Motor neuron (in vitro differentiated cells): ENCODE results near the gene EDIL3. TPM values are rescaled to one million over a fixed set of nuclear protein-coding genes. Genes with fewer than 3 reads are reported as not detected.
"Not testable (repeated sequence)": the region's sequence is repeated elsewhere in the genome, so short reads cannot be mapped to it uniquely, and the experiment has no call there.

Experiments used
- ATAC-seq, 8 experiments: fragments of 200-7000 bp; cut with Tn5 transposase; replicated peaks in 6 of 8; 2 replicates each; pipeline ENCODE4 v1.8.0; 2021; ENCODE audit warnings: mild to moderate bottlenecking in 8 of 8, moderate library complexity in 8 of 8
- H3K27ac ChIP-seq, 2 donors: fragments of 250-450 bp; sonication (Bioruptor Pico); 2 replicates each; pipeline ENCODE4 v1.9.0; 2021; ENCODE audit warnings: antibody characterized with exemption in 2 of 2, mild to moderate bottlenecking in 2 of 2, moderate library complexity in 1 of 2
- H3K4me1 ChIP-seq, 2 donors: fragments of 250-450 bp; sonication (Bioruptor Pico); replicated peaks in 1 of 2; 2 replicates each; pipeline ENCODE4 v1.6.1; 2021; ENCODE audit warnings: antibody characterized with exemption in 2 of 2, mild to moderate bottlenecking in 2 of 2, moderate library complexity in 1 of 2
- H3K4me3 ChIP-seq, 5 donors: fragments of 250-450 bp; sonication (Bioruptor Pico); 2 replicates each; pipeline ENCODE4 v1.9.0; 2021; ENCODE audit warnings: antibody characterized with exemption in 5 of 5, mild to moderate bottlenecking in 5 of 5, moderate library complexity in 4 of 5
- WGBS, 10 experiments: fragments of 450-650 bp; shearing (Covaris generic); methylation state at CpG; one replicate each; pipeline ENCODE4 v1.0.0; 2022; 5-methylcytosine and 5-hydroxymethylcytosine counted together
- in situ Hi-C, 9 experiments: fragments of 400-800 bp; cut with MboI; loops; one replicate each; pipeline ENCODE4 v1.15.0; 2021; ENCODE audit warnings: low sequenced_read_pairs in 9 of 9, low pct_unique_long_range_greater_than_20kb in 2 of 9; ENCODE audit not compliant: unreplicated experiment in 9 of 9
- total RNA-seq, 8 experiments: library from RNA; unstranded; fragments of 300-600 nt; gene quantifications; 2 replicates each; pipeline versions ENCODE4 v1.2.3 to v1.2.4, GENCODE V29; 2022

The EDIL3 gene
- total RNA-seq, 8 experiments from 2014 or later: 1.4 to 123 (median 47.1) TPM

- H3K4me1 ChIP-seq: no peaks in the 10 kb centered on the region
- no peak overlapping the region for H3K4me3 ChIP-seq
- 19 to 98% (median 89%) methylated on average over 6 to 9 of the region's 9 CpGs for WGBS, 10 experiments
- H3K27ac ChIP-seq: no peak overlapping the region
- ATAC-seq: peak in 1 of 8 experiments; percentile 29
- in situ Hi-C loops: no loop called here
These were observed 12.5 kb downstream of the EDIL3 start for GRCh38 chr5:84372066-84372695.

DNA sequence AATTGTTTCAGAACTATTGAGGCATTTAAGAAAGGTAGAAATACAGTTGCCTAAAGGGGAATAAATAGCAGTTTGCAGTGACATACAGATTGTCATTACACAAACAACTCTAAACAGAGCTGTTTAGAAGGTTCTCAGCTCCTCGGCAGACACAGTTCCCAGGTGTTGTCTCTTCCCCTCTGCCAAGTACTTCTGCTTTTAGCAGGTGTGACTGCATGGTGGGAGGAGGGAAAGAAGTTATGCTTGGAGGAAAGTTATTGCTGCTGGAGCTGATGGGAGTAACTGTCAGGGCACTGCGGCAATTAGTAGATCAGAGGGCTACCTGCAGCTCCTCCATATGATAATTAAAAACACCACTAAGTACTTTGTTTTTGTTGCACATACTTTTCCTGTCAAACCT, 14.5 kb downstream of the EDIL3 start:
- H3K4me1 ChIP-seq: no peaks in the 10 kb centered on the region
- no peak for ATAC-seq
- H3K27ac ChIP-seq: no peak overlapping the region
- 21 to 100% (median 79%) methylated on average over 1 to 2 of the region's 2 CpGs; no CpG with 5 or more reads in 3 of the 10 experiments for WGBS, 10 experiments
- in situ Hi-C loops: no loop called here
- H3K4me3 ChIP-seq: no peak overlapping the region

- no peak overlapping the region for H3K27ac ChIP-seq
- H3K4me1 ChIP-seq: no peaks in the 10 kb centered on the region
- no peak for ATAC-seq
- no peak overlapping the region for H3K4me3 ChIP-seq
- in situ Hi-C loops: no loop called here
- WGBS, 10 experiments: 25 to 100% (median 75%) methylated on average over 1 to 2 of the region's 2 CpGs; no CpG with 5 or more reads in 1 of the 10 experiments
These were observed 20.6 kb downstream of the EDIL3 start for GRCh38 chr5:84364043-84364442.

- Histone ChIP-seq H3K4me1 (no peaks in the 10 kb centered on the region), H3K27ac (no peak overlapping the region), H3K4me3 (no peak overlapping the region)
- in situ Hi-C loops: no loop called here
- ATAC-seq: no peak
These were observed 22.5 kb downstream of the EDIL3 start for GRCh38 chr5:84362061-84362720.

GRCh38 chr5:84361572-84361971, 23.1 kb downstream of the EDIL3 start:
- 50 to 100% (median 91%) methylated on average over 1 to 2 of the region's 2 CpGs; no CpG with 5 or more reads in 2 of the 10 experiments for WGBS, 10 experiments
- no peak for ATAC-seq
- Histone ChIP-seq H3K27ac (no peak overlapping the region), H3K4me1 (no peaks in the 10 kb centered on the region), H3K4me3 (no peak overlapping the region)
- in situ Hi-C loops: no loop called here

- in situ Hi-C loops: no loop called here
- ATAC-seq: no peak
- H3K27ac ChIP-seq: no peak overlapping the region
- H3K4me3 ChIP-seq: no peak overlapping the region
- WGBS, 10 experiments: 49 to 100% (median 92%) methylated on average over 2 to 3 of the region's 3 CpGs; no CpG with 5 or more reads in 2 of the 10 experiments
- H3K4me1 ChIP-seq: no peaks in the 10 kb centered on the region
These were observed 24.6 kb downstream of the EDIL3 start for GRCh38 chr5:84360056-84360455.

GRCh38 chr5:84354101-84354500, 30.6 kb downstream of the EDIL3 start:
- no peak overlapping the region for H3K27ac ChIP-seq
- 10 to 100% (median 78%) methylated on average over 1 to 4 of the region's 4 CpGs; no CpG with 5 or more reads in 3 of the 10 experiments for WGBS, 10 experiments
- in situ Hi-C loops: no loop called here
- ATAC-seq: no peak
- no peaks in the 10 kb centered on the region for H3K4me1 ChIP-seq
- H3K4me3 ChIP-seq: no peak overlapping the region

DNA sequence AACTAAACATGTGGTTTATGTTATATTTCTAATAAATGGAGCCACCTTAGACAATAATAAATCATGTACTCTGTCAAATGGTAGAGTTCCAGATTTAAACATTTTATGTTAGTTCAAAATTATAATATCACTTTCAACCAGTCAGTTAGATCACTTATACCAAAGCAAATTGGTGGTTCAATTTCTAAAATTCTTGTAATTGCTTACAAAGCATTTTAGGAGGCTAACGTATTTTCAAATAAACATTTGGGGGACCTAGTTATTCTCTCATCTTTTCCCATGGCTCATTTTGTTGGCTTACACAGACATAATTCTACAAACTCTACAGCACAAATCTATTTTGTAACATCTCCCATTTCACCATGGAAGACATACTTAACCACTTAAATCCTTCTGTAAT, 39.9 kb downstream of the EDIL3 start:
- 0 to 100% (median 100%) methylated on average over 1 of the region's 1 CpG; no CpG with 5 or more reads in 1 of the 10 experiments for WGBS, 10 experiments
- no peak overlapping the region for H3K27ac ChIP-seq
- H3K4me3 ChIP-seq: no peak overlapping the region
- in situ Hi-C loops: no loop called here
- peaks cover 0 to 2% of the 10 kb centered on the region in 2 donors for H3K4me1 ChIP-seq
- ATAC-seq: no peak

DNA sequence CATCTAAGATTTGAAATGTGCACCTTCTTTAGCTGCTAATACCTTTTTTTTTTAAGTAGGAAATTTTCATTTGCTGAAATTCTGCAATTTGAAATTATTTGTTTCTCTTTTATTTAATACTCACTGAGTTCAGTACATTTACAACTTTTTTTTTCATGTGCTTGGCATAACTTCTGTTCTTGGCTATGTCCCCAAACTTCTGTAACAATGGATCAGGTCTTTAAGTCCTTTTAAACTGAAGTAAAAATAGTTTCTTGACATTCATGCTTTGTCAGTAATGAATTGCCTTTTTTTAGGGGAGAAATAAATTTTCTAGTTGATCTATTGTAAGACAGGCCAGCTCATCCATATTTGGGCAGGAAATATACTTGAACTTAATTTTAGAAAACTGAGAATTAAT, 41.5 kb downstream of the EDIL3 start:
- Histone ChIP-seq H3K4me3 (no peak overlapping the region), H3K4me1 (no peaks in the 10 kb centered on the region), H3K27ac (no peak overlapping the region)
- in situ Hi-C loops: no loop called here
- ATAC-seq: no peak

DNA sequence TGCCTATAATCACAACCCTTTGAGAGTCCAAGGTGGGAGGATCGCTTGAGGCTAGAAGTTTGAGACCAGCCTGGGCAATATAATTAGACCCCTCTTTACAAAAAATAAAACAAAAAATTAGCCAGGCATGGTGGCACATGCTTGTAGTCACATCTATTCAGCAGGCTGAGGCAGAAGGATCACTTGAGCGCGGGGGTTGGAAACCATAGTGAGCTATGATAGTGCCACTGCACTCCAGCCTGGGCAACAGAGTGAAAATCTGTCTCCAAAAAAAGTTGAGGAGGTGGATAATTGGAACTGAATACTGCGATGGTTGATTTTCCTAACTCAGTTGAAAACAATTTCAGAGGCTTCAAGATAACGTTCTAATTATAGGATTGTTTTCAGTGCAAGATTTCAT, 52.6 kb downstream of the EDIL3 start:
- no peak for ATAC-seq
- H3K4me3 ChIP-seq: no peak overlapping the region
- no peak overlapping the region for H3K27ac ChIP-seq
- WGBS, 10 experiments: 33 to 100% (median 88%) methylated on average over 1 to 5 of the region's 5 CpGs
- in situ Hi-C loops: no loop called here
- no peaks in the 10 kb centered on the region for H3K4me1 ChIP-seq

DNA sequence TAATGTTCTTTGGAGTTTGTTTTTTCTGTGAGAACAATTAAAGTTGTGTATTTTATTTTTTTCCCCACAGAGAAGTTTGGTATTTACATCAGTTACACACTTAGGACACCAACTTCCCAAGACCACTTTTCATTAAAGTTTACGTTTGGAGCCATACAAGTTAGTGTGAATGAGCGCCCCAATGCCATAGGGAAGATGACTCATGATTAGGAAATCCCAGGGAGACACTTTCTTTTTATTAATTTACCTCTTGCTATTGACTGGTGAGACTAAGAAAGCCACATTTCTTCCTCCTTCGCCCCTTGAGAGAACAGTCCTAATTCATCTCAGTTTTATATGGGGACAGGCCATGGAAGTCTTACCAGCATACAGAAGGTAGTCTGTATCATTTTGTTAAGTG, 57.1 kb downstream of the EDIL3 start:
- no peak for ATAC-seq
- no peaks in the 10 kb centered on the region for H3K4me1 ChIP-seq
- in situ Hi-C loops: no loop called here
- WGBS, 10 experiments: 11 to 96% (median 80%) methylated on average over 1 to 3 of the region's 3 CpGs; no CpG with 5 or more reads in 2 of the 10 experiments
- no peak overlapping the region for H3K4me3 ChIP-seq
- H3K27ac ChIP-seq: no peak overlapping the region

- WGBS, 10 experiments: 0 to 100% (median 88%) methylated on average over 1 to 3 of the region's 3 CpGs
- Histone ChIP-seq H3K27ac (no peak overlapping the region), H3K4me3 (no peak overlapping the region), H3K4me1 (no peaks in the 10 kb centered on the region)
- no peak for ATAC-seq
- in situ Hi-C loops: no loop called here
These were observed 62.0 kb downstream of the EDIL3 start for GRCh38 chr5:84322646-84323045.

DNA sequence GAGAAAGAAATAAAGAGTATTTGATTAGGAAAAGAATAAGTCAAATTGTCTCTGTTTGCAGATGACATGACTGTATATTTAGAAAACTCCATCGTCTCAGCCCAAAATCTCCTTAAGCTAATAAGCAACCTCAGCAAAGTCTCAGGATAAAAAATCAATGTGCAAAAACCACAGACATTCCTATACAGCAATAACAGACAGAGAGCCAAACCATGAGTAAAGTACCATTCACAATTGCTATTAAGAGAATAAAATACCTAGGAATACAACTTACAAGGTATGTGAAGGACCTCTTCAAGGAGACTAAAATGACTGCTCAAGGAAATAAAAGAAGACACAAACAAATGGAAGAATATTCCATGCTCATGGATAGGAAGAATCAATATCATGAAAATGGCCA, 66.9 kb downstream of the EDIL3 start:
- H3K4me1 ChIP-seq, H3K27ac ChIP-seq, in situ Hi-C loops, H3K4me3 ChIP-seq, ATAC-seq: not testable (repeated sequence)
- WGBS, 10 experiments: 0 to 100% (median 92%) methylated on average over 1 of the region's 1 CpG; no CpG with 5 or more reads in 2 of the 10 experiments

GRCh38 chr5:84312280-84312679, 72.4 kb downstream of the EDIL3 start:
- H3K27ac ChIP-seq, H3K4me1 ChIP-seq, ATAC-seq, in situ Hi-C loops, H3K4me3 ChIP-seq: not testable (repeated sequence)
- WGBS, 10 experiments: 80% methylated on average over 1 of the region's 30 CpGs; no CpG with 5 or more reads in 9 of the 10 experiments
